Fibroblast of skin of left quadriceps (primary cell): ENCODE measurements around the gene ALK.

ENCODE experiments used
- DNase-seq, 2 experiments: peaks; one replicate each; pipeline ENCODE4 v3.0.0-alpha.2; 2013; ENCODE audit warnings: low read depth in 2 of 2

ALK gene

GRCh38 chr2:29718076-29718686 is 203.2 kb downstream of the ALK start:
- no peak for DNase-seq

- no peak for DNase-seq
These were observed 205.7 kb downstream of the ALK start for GRCh38 chr2:29715655-29716054.

DNA sequence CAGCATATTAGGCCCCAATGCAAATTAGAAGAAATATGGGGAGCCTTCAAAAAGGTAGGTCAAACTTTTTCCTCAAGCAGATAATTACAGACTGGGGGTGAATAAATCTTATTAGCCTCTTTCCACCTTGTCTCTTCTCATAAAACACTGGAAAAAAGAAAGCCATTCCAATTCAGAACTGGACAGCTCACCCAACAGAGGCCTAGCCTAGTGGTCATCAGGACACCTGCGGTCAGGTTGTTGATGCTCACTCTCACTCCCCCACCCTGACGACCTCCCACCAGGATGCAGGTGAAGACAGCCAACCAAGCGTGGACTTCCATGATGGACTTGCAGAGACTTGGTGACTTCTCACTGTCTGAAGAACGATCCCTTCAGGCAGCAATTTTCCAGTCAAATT is 207.1 kb downstream of the ALK start:
- DNase-seq, result no peak

- DNase-seq, result peak; percentile 7 to 8
These were observed 215.1 kb downstream of the ALK start for GRCh38 chr2:29706171-29706720.

- DNase-seq, result no peak
These were observed 215.8 kb downstream of the ALK start for GRCh38 chr2:29705616-29706015.

DNA sequence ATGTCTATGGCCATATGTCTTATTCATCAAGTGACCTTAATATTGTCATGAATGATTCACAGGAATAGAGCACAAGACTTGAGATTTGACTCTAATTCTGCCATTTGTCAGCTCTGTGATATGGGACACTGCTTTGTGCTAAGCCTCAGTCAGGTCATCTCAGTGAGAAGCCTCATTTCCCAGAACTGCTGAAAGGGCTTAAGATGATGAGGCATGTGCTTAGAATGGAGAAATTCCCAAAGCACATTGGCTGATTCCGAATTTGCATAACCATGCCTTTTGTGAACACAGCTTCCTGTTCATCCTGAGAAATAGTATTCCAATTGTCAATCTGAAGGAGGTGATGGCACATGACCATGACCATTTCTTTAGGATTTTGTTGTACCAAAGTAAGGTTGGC is 218.1 kb downstream of the ALK start:
- no peak for DNase-seq

GRCh38 chr2:29702276-29702675 is 219.1 kb downstream of the ALK start:
- no peak for DNase-seq

DNA sequence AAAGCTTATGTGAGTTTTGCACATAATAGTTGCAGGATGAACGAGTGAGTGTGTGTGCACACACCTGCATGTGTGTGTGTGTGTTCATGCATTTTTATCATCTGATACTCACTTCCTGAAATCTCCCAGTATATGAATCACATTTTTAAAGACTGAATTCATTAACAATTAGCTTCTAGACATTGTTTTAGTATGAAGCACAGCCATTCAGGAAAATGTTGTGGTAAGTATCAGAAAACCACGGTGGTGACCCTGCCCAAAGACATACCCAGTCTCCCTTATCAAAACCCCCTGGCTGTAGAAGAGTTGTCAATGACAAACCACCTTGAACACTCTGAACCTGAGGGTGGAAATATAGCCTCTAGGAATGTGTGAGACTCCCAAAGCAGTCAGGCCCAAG is 220.8 kb downstream of the ALK start:
- DNase-seq, result peak; percentile 42 to 46

- DNase-seq, result no peak
These were observed 222.3 kb downstream of the ALK start for GRCh38 chr2:29699045-29699444.

- DNase-seq, result no peak
These were observed 223.2 kb downstream of the ALK start for GRCh38 chr2:29698216-29698615.

DNA sequence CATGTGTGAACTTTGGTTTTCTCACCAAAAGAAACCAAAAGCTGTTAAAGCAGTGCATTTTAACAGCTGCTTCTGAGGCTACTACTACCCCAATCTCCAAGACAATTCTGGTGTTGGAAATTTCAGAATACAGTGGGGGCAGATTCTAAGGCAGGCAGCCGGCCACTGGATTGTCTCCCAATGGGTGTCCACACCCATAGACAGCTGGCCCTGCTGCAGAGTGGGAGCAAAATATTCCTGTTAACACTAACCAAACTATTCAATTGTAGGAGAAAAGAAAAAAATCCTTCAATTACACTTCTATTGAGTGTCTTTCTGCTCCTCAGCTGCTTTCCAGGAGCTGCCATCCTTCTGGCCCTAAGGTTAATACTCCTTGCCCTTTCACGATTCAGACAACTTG is 223.7 kb downstream of the ALK start:
- no peak for DNase-seq

- no peak for DNase-seq
These were observed 224.2 kb downstream of the ALK start for GRCh38 chr2:29697181-29697580.

- DNase-seq, result no peak
These were observed 226.6 kb downstream of the ALK start for GRCh38 chr2:29694741-29695140.

GRCh38 chr2:29691391-29691950 is 229.9 kb downstream of the ALK start:
- DNase-seq, result no peak

- DNase-seq, result no peak
These were observed 231.7 kb downstream of the ALK start for GRCh38 chr2:29689666-29690065.

DNA sequence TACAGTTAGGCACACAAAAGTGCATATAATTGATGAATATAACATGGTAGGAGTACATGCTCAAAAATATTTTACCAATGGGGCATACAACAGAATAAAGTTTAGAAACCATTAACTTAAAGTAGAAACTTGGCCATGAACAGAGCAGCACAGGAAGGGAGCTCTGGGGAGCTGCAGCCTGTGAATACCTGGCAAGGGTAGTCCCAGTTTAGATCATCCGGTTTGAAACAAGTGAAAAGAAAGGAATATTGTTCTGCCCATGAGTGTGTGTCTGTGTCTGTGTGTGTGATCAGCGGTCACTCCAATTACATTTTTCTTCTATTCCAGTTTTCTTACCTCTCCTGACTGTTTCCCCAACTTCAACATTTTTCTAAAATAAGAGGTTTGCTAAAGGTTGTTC is 233.0 kb downstream of the ALK start:
- DNase-seq, result no peak

DNA sequence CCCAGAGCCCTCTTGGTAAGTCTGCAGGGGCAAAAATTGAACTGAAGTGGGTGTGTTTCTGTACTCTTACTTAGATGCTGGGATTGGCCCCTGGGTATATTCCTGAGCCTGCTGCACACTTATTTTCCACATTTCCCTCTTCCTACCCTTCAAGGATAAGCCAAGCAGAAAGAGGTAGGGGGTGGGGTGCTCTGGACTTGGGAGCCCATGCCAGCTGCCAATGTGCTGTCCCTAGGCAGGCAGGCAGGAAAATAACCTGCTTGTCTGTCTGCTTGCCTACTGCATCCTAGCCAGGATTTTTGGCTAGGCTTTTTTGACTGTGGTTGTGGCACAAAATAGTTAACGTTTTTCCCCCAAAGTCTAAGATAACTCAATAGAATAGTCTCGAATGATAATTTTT is 234.3 kb downstream of the ALK start:
- DNase-seq, result no peak

DNA sequence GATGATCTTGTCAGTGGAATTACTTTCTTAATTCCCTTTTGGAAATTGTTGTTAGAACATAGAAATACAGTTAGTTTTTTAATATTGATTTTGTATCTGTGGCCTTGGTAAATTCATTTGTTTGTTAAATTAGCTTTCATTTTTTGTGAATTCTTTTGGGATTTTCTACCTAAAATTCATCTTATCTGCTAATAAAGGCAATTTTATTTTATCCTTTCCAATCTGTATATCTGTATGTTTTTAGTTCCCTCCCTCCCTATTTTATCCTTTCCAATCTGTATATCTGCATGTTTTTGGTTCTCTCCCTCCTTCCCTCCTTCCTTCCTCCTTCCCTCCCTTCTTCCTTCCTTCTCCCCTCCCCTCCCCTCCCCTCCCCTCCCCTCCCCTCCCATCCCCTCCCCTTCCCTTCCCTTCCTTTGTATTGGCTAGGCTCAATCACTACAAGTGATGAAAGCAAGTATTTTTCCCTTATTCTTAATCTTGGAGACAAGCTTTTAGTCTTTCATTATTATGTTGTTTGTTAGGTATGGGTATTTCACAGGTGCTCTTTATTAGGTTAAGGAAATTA is 244.4 kb downstream of the ALK start:
- no peak for DNase-seq

DNA sequence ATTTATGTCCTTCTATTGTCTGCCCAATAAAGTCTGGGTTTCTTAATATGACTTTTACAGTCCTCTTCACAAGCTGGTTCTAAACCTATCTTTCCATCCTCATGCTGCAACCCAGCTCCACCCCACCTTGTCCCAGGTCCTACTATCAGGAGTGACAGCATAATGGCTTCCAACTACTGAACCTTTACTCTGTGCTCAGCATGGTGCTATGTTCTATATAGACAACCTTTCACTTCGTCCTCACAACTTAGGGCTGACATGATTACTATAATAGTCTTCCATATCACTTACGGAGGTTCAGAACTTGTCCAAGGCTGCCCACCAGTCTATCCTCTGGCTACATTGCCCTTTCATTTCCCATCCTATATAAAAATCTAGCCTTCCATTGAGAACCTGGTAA is 256.8 kb downstream of the ALK start:
- no peak for DNase-seq

DNA sequence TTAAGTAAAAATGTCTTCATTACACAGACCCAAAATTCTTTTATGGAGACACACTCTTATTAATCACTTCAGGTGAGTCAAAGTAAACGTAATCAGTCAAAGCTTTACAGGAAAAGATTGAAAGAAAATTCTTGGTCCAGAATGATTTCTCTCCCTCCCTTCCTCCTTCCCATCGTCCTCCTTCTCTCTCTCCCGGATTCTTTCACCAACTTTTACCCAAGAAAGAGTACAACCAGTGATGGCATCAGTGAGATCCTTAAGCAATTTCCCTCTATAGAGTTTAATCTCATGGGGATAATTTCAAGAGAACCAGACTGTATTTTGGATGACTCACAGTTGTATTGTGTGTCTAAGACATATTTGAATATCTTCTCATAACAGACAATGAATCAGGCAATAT is 258.1 kb downstream of the ALK start:
- peak; percentile 79 to 82 for DNase-seq

DNA sequence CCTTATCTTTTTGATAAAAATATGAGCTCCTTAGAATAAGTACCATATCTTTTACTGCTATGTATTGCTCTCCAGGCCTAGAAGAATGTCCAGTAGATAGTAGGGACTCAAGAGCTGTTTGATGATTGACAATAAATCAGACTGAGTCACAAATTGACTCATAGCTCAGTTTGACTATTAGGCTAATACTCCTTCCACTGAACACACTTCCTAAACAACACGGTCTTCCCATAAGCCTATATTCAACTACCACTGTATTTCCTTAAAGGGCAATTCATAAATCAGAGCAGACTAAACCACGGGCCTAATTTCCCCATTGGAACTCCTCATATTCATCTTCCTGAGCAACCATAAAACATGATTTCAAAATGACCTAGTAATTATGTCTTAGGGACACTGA is 258.5 kb downstream of the ALK start:
- DNase-seq, result peak; percentile 27 to 37

GRCh38 chr2:29660201-29660600 is 261.2 kb downstream of the ALK start:
- no peak for DNase-seq

DNA sequence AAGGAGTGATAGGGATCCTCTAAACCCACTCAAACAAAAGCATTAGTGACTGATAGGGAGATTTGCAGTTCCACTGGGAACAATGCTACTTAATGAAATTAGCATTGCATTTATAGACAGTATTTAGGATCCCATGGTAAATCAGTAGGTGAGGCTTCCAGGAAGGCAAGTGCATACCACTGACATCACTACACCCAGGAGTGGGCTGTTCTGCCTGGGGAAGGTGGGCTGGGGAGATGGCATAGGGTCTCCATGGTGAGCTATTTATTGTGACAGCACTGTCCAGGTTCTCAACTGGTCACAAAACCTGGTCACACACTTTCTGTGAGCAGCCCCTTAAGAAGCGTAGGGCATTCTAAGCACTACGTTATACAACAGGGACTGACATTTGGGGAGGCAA is 262.2 kb downstream of the ALK start:
- no peak for DNase-seq

GRCh38 chr2:29657674-29658073 is 263.7 kb downstream of the ALK start:
- DNase-seq, result no peak
